ENCODE measurements around the gene APOC1.

Gene APOC1

GRCh38 chr19:44891016-44891882, 23.2 kb upstream of the APOC1 start, which contains the start of gene TOMM40:
TSS of gene TOMM40 (plus strand) at chr19:44891254. CDS start at chr19:44891416, 162 bp downstream.
- Histone ChIP-seq H3K27me3 (ENCODE audit: insufficient read depth, insufficient read length) (no peaks in the 10 kb centered on the region), H3K4me3 (ENCODE audit: insufficient read length, low read depth) (peak within 1 kb of the TSS; percentile 87), H3K4me1 (ENCODE audit: insufficient read depth, insufficient read length) (peaks cover 4% of the 10 kb centered on the region), H3K36me3 (ENCODE audit: insufficient read depth, insufficient read length, low read length) (peaks cover 64% of the 10 kb centered on the region), H3K9me3 (ENCODE audit: insufficient read depth, low read length) (no peaks in the 10 kb centered on the region), H3K9ac (ENCODE audit: insufficient read length, low read depth) (peak within 1 kb of the TSS; percentile 90)
- DNase-seq (ENCODE audit: low read depth, low spot score), result peak; percentile 97
- no peak for TF ChIP-seq YY1 (IDR thresholded peaks at IDR 0.05; ENCODE audit: insufficient read depth, insufficient read length)
- no peak for TF ChIP-seq ZNF274 (IDR thresholded peaks at IDR 0.05; ENCODE audit: low read depth, low read length)
- TF ChIP-seq SUZ12 (IDR thresholded peaks at IDR 0.05; ENCODE audit: extremely low read depth, insufficient read depth, insufficient read length), result no peak

- no peaks in the 10 kb centered on the region for H3K9me3 ChIP-seq (ENCODE audit: insufficient read depth, low read length)
- no peaks in the 10 kb centered on the region for H3K27me3 ChIP-seq (ENCODE audit: insufficient read depth, insufficient read length)
- H3K36me3 ChIP-seq (ENCODE audit: insufficient read depth, insufficient read length, low read length), result peaks cover 68% of the 10 kb centered on the region
- DNase-seq (ENCODE audit: low read depth, low spot score), result no peak
- peak overlapping the region; percentile 2 for H3K9ac ChIP-seq (ENCODE audit: insufficient read length, low read depth)
- H3K4me1 ChIP-seq (ENCODE audit: insufficient read depth, insufficient read length), result peaks cover 4% of the 10 kb centered on the region
- H3K4me3 ChIP-seq (ENCODE audit: insufficient read length, low read depth), result no peak overlapping the region
- no peak for TF ChIP-seq SUZ12 (IDR thresholded peaks at IDR 0.05; ENCODE audit: extremely low read depth, insufficient read depth, insufficient read length)
- TF ChIP-seq ZNF274 (IDR thresholded peaks at IDR 0.05; ENCODE audit: low read depth, low read length), result no peak
- TF ChIP-seq YY1 (IDR thresholded peaks at IDR 0.05; ENCODE audit: insufficient read depth, insufficient read length), result no peak
Measured at GRCh38 chr19:44892932-44893331, 21.5 kb upstream of the APOC1 start.

GRCh38 chr19:44893332-44894051, 20.9 kb upstream of the APOC1 start:
- Histone ChIP-seq H3K27me3 (ENCODE audit: insufficient read depth, insufficient read length) (no peaks in the 10 kb centered on the region), H3K4me3 (ENCODE audit: insufficient read length, low read depth) (no peak overlapping the region), H3K9me3 (ENCODE audit: insufficient read depth, low read length) (no peaks in the 10 kb centered on the region), H3K36me3 (ENCODE audit: insufficient read depth, insufficient read length, low read length) (peaks cover 67% of the 10 kb centered on the region), H3K4me1 (ENCODE audit: insufficient read depth, insufficient read length) (peaks cover 4% of the 10 kb centered on the region), H3K9ac (ENCODE audit: insufficient read length, low read depth) (peak overlapping the region; percentile 2)
- no peak for TF ChIP-seq YY1 (IDR thresholded peaks at IDR 0.05; ENCODE audit: insufficient read depth, insufficient read length)
- TF ChIP-seq ZNF274 (IDR thresholded peaks at IDR 0.05; ENCODE audit: low read depth, low read length), result no peak
- TF ChIP-seq SUZ12 (IDR thresholded peaks at IDR 0.05; ENCODE audit: extremely low read depth, insufficient read depth, insufficient read length), result no peak
- DNase-seq (ENCODE audit: low read depth, low spot score), result no peak

GRCh38 chr19:44894052-44894400, 20.4 kb upstream of the APOC1 start:
- no peak for TF ChIP-seq SUZ12 (IDR thresholded peaks at IDR 0.05; ENCODE audit: extremely low read depth, insufficient read depth, insufficient read length)
- TF ChIP-seq YY1 (IDR thresholded peaks at IDR 0.05; ENCODE audit: insufficient read depth, insufficient read length), result no peak
- H3K36me3 ChIP-seq (ENCODE audit: insufficient read depth, insufficient read length, low read length), result peaks cover 66% of the 10 kb centered on the region
- no peaks in the 10 kb centered on the region for H3K27me3 ChIP-seq (ENCODE audit: insufficient read depth, insufficient read length)
- H3K9ac ChIP-seq (ENCODE audit: insufficient read length, low read depth), result no peak overlapping the region
- no peaks in the 10 kb centered on the region for H3K9me3 ChIP-seq (ENCODE audit: insufficient read depth, low read length)
- no peak overlapping the region for H3K4me3 ChIP-seq (ENCODE audit: insufficient read length, low read depth)
- DNase-seq (ENCODE audit: low read depth, low spot score), result no peak
- peaks cover 4% of the 10 kb centered on the region for H3K4me1 ChIP-seq (ENCODE audit: insufficient read depth, insufficient read length)

GRCh38 chr19:44894946-44895345, 19.5 kb upstream of the APOC1 start:
- no peaks in the 10 kb centered on the region for H3K27me3 ChIP-seq (ENCODE audit: insufficient read depth, insufficient read length)
- TF ChIP-seq YY1 (IDR thresholded peaks at IDR 0.05; ENCODE audit: insufficient read depth, insufficient read length), result no peak
- TF ChIP-seq ZNF274 (IDR thresholded peaks at IDR 0.05; ENCODE audit: low read depth, low read length), result no peak
- TF ChIP-seq SUZ12 (IDR thresholded peaks at IDR 0.05; ENCODE audit: extremely low read depth, insufficient read depth, insufficient read length), result no peak
- no peak overlapping the region for H3K4me3 ChIP-seq (ENCODE audit: insufficient read length, low read depth)
- no peaks in the 10 kb centered on the region for H3K9me3 ChIP-seq (ENCODE audit: insufficient read depth, low read length)
- peaks cover 72% of the 10 kb centered on the region for H3K36me3 ChIP-seq (ENCODE audit: insufficient read depth, insufficient read length, low read length)
- no peak overlapping the region for H3K9ac ChIP-seq (ENCODE audit: insufficient read length, low read depth)
- H3K4me1 ChIP-seq (ENCODE audit: insufficient read depth, insufficient read length), result peaks cover 4% of the 10 kb centered on the region
- DNase-seq (ENCODE audit: low read depth, low spot score), result no peak

GRCh38 chr19:44897835-44898234, 16.6 kb upstream of the APOC1 start:
- Histone ChIP-seq H3K9me3 (ENCODE audit: insufficient read depth, low read length) (no peaks in the 10 kb centered on the region), H3K27me3 (ENCODE audit: insufficient read depth, insufficient read length) (no peaks in the 10 kb centered on the region), H3K4me3 (ENCODE audit: insufficient read length, low read depth) (no peak overlapping the region), H3K36me3 (ENCODE audit: insufficient read depth, insufficient read length, low read length) (peaks cover 89% of the 10 kb centered on the region), H3K9ac (ENCODE audit: insufficient read length, low read depth) (no peak overlapping the region), H3K4me1 (ENCODE audit: insufficient read depth, insufficient read length) (no peaks in the 10 kb centered on the region)
- DNase-seq (ENCODE audit: low read depth, low spot score), result no peak
- TF ChIP-seq SUZ12 (IDR thresholded peaks at IDR 0.05; ENCODE audit: extremely low read depth, insufficient read depth, insufficient read length) (no peak), YY1 (IDR thresholded peaks at IDR 0.05; ENCODE audit: insufficient read depth, insufficient read length) (no peak), ZNF274 (IDR thresholded peaks at IDR 0.05; ENCODE audit: low read depth, low read length) (no peak)
